ENCODE results near the gene ENTHD1.

DNA sequence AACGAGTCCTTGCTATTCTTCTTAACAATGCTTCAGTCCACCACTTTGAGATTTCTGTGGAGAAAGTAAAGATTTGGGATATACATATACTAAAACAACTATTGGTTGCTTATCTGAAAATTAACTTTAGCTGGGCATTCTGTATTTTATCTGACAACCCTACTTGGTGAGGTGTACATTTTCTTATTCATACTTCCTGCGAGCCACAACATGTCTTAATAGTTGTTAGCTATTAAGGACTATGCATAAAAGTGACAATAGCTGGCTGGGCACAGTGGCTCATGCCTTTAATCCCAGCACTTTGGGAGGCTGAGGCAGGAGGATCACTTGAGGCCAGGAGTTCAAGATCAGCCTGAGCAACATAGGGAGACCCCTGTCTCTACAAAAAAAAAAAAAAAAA, 38.6 kb upstream of the ENTHD1 start:
- TF ChIP-seq, protein P1, sequence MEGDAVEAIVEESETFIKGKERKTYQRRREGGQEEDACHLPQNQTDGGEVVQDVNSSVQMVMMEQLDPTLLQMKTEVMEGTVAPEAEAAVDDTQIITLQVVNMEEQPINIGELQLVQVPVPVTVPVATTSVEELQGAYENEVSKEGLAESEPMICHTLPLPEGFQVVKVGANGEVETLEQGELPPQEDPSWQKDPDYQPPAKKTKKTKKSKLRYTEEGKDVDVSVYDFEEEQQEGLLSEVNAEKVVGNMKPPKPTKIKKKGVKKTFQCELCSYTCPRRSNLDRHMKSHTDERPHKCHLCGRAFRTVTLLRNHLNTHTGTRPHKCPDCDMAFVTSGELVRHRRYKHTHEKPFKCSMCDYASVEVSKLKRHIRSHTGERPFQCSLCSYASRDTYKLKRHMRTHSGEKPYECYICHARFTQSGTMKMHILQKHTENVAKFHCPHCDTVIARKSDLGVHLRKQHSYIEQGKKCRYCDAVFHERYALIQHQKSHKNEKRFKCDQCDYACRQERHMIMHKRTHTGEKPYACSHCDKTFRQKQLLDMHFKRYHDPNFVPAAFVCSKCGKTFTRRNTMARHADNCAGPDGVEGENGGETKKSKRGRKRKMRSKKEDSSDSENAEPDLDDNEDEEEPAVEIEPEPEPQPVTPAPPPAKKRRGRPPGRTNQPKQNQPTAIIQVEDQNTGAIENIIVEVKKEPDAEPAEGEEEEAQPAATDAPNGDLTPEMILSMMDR (conservative IDR thresholded peaks at IDR 0.05), result no peak
- no peak for TF ChIP-seq ZFX (IDR thresholded peaks at IDR 0.05)

Data from C4-2B (cell line).